IMR-90 (cell line): ENCODE results near the gene CFP. TPM values are rescaled to one million over a fixed set of nuclear protein-coding genes. Genes with fewer than 3 reads are reported as not detected.
A peak's percentile ranks its signal among the peaks of the same experiment; 100 is the strongest.

Experiments
- ATAC-seq: fragments of 200-7000 bp; cut with Tn5 transposase; 2 replicates; pipeline ENCODE4 v1.9.1; 2020; ENCODE audit warnings: low read depth, mild to moderate bottlenecking, moderate library complexity
- BruUV-seq: library from RNA; stranded (reverse); fragments of 400-500 nt; replicated peaks from 2 replicates; lab custom pipeline; 2021; lab: Mats Ljungman, UMichigan
- CTCF ChIA-PET: fragments of 300-600 bp; formaldehyde crosslinking; extraction: SDS; loops from one replicate; lab custom pipeline; 2021; ENCODE audit warnings: antibody characterized with exemption; lab: Yijun Ruan, JAX
- POLR2A ChIA-PET: fragments of 300-600 bp; sonication (Branson Sonifier 250); formaldehyde crosslinking; loops from one replicate; lab custom pipeline; 2022; ENCODE audit warnings: antibody characterized with exemption; ENCODE audit not compliant: unreplicated experiment; lab: Charles Lee
- DNase-seq: peaks from one replicate; pipeline ENCODE4 v3.0.0; 2013
- H2AFZ ChIP-seq: replicated peaks from 2 replicates; pipeline ENCODE3; 2013; ENCODE audit warnings: low read length, mild to moderate bottlenecking; ENCODE audit not compliant: poor library complexity
- H2AK5ac ChIP-seq: 2 replicates; pipeline ENCODE4 v1.6.1; 2013; ENCODE audit warnings: low read depth, low read length, inconsistent platforms
- H2AK9ac ChIP-seq: replicated peaks from 2 replicates; pipeline ENCODE3; 2013; ENCODE audit warnings: mild to moderate bottlenecking, low read depth, low read length, moderate library complexity; ENCODE audit not compliant: poor library complexity
- H2BK120ac ChIP-seq: 2 replicates; pipeline ENCODE4 v1.6.1; 2013; ENCODE audit warnings: low read depth, low read length, inconsistent platforms
- H2BK15ac ChIP-seq: 3 replicates; pipeline ENCODE4 v1.6.1; 2013; ENCODE audit warnings: low read depth, low read length, inconsistent platforms
- H2BK20ac ChIP-seq: 2 replicates; pipeline ENCODE4 v1.6.1; 2013; ENCODE audit warnings: low read depth, mild to moderate bottlenecking, inconsistent platforms, low read length, moderate library complexity
- H2BK5ac ChIP-seq: 2 replicates; pipeline ENCODE4 v1.6.1; 2013; ENCODE audit warnings: mild to moderate bottlenecking, low read depth, low read length, inconsistent platforms; ENCODE audit not compliant: poor library complexity, severe bottlenecking
- H3K14ac ChIP-seq: replicated peaks from 2 replicates; pipeline ENCODE4 v1.6.1; 2013; ENCODE audit warnings: low read depth, low read length, inconsistent platforms
- H3K18ac ChIP-seq: 2 replicates; pipeline ENCODE4 v1.6.1; 2013; ENCODE audit warnings: low read depth, low read length, control low read depth
- H3K23ac ChIP-seq: 2 replicates; pipeline ENCODE4 v1.6.1; 2013; ENCODE audit warnings: low read depth, low read length, inconsistent platforms
- H3K27ac ChIP-seq: 2 replicates; pipeline ENCODE4 v1.5.1; 2013; ENCODE audit warnings: mild to moderate bottlenecking, control low read depth, low read length; ENCODE audit not compliant: insufficient read depth
- H3K27me3 ChIP-seq: 2 replicates; pipeline ENCODE4 v1.6.1; 2013; ENCODE audit warnings: low read length; ENCODE audit not compliant: control insufficient read depth, insufficient read depth
- H3K36me3 ChIP-seq: 2 replicates; pipeline ENCODE4 v1.6.1; 2013; ENCODE audit warnings: low read length, mixed read lengths; ENCODE audit not compliant: control insufficient read depth, insufficient read depth
- H3K4ac ChIP-seq: 2 replicates; pipeline ENCODE4 v1.6.1; 2013; ENCODE audit warnings: low read depth, low read length, inconsistent platforms
- H3K4me1 ChIP-seq: 2 replicates; pipeline ENCODE4 v1.6.1; 2013; ENCODE audit warnings: low read length, mixed read lengths; ENCODE audit not compliant: control insufficient read depth, insufficient read depth
- H3K4me2 ChIP-seq: 2 replicates; pipeline ENCODE4 v1.6.1; 2013; ENCODE audit warnings: low read depth, mild to moderate bottlenecking, control low read depth, low read length, moderate library complexity
- H3K4me3 ChIP-seq: 2 replicates; pipeline ENCODE4 v1.5.1; 2013; ENCODE audit warnings: low read depth, mild to moderate bottlenecking, control low read depth, low read length, moderate library complexity; ENCODE audit not compliant: insufficient read depth
- H3K56ac ChIP-seq: 2 replicates; pipeline ENCODE4 v1.6.1; 2013; ENCODE audit warnings: low read length, inconsistent platforms; ENCODE audit not compliant: insufficient read depth; ENCODE audit errors: extremely low read depth
- H3K79me1 ChIP-seq, 2 experiments: 2 replicates each; pipeline ENCODE4 v1.6.1; 2013; ENCODE audit warnings: low read length in 2 of 2, inconsistent platforms in 1 of 2, low read depth in 1 of 2
- H3K9ac ChIP-seq: 2 replicates; pipeline ENCODE4 v1.6.1; 2013; ENCODE audit warnings: low read depth, low read length, control low read depth
- H3K9me1 ChIP-seq: 2 replicates; pipeline ENCODE4 v1.6.1; 2013; ENCODE audit warnings: low read length, inconsistent platforms; ENCODE audit not compliant: insufficient read depth
- H3K9me3 ChIP-seq: 2 replicates; pipeline ENCODE4 v1.6.1; 2013; ENCODE audit warnings: low read length; ENCODE audit not compliant: control insufficient read depth, insufficient read depth
- H4K20me1 ChIP-seq: 2 replicates; pipeline ENCODE4 v1.6.1; 2013; ENCODE audit warnings: low read length, inconsistent platforms; ENCODE audit not compliant: insufficient read depth
- H4K5ac ChIP-seq: 2 replicates; pipeline ENCODE4 v1.6.1; 2013; ENCODE audit warnings: mild to moderate bottlenecking, low read depth, low read length, control low read depth
- H4K8ac ChIP-seq, 2 experiments: 2 replicates each; pipeline ENCODE4 v1.6.1; 2013; ENCODE audit warnings: low read depth in 2 of 2, low read length in 2 of 2, control low read depth in 1 of 2, inconsistent platforms in 1 of 2
- H4K91ac ChIP-seq: 2 replicates; pipeline ENCODE4 v1.6.1; 2013; ENCODE audit warnings: low read depth, low read length, inconsistent platforms; ENCODE audit not compliant: insufficient read depth
- CEBPB ChIP-seq: IDR thresholded peaks from 2 replicates; pipeline ENCODE4 v1.6.1; 2012; ENCODE audit warnings: low read depth, low read length, improper control_type of control experiment
- RFX5 ChIP-seq: IDR thresholded peaks from 2 replicates; pipeline ENCODE4 v1.8.0; 2012; ENCODE audit warnings: low read depth, mild to moderate bottlenecking, low read length, moderate library complexity
- WGBS, 2 experiments: methylation state at CpG; one replicate each; pipeline versions ENCODE4 v1.1.5 to v1.1.7; 2013; ENCODE audit warnings: missing lambda C conversion rate in 2 of 2; ENCODE audit not compliant: insufficient read length in 1 of 2; ENCODE audit errors: extremely low coverage in 2 of 2; 5-methylcytosine and 5-hydroxymethylcytosine counted together
- dilution Hi-C: fragments of 300-500 bp; cut with HindIII; formaldehyde crosslinking; loops from one replicate; pipeline ENCODE4 v1.14.3; 2018; ENCODE audit warnings: low sequenced_read_pairs; ENCODE audit not compliant: unreplicated experiment
- in situ Hi-C: fragments of 300-500 bp; cut with MboI; formaldehyde crosslinking; loops from 3 replicates; pipeline ENCODE4 v1.14.3; 2019; ENCODE audit warnings: low sequenced_read_pairs, inconsistent platforms, mixed read lengths
- intact Hi-C: fragments of 100-400 bp; cut with micrococcal nuclease; formaldehyde crosslinking; loops from 2 replicates; pipeline ENCODE4 v1.10.0; 2022
- polyA plus RNA-seq, 3 experiments: library from polyadenylated mRNA; depleted of rRNA; stranded (reverse); fragments of >200 nt; gene quantifications; 2 replicates each; pipeline ENCODE4 v1.2.3, GENCODE V29; 2012; ENCODE audit warnings: low replicate concordance in 1 of 3
- total RNA-seq: library from RNA; depleted of rRNA; stranded (reverse); fragments of >200 nt; gene quantifications from 2 replicates; pipeline ENCODE4 v1.2.3, GENCODE V29; 2012

Gene CFP
- total and polyA plus RNA-seq, 2 of the 4 experiments (the other 2 are of a cell fraction) = under 0.01 to 0.14 TPM

DNA sequence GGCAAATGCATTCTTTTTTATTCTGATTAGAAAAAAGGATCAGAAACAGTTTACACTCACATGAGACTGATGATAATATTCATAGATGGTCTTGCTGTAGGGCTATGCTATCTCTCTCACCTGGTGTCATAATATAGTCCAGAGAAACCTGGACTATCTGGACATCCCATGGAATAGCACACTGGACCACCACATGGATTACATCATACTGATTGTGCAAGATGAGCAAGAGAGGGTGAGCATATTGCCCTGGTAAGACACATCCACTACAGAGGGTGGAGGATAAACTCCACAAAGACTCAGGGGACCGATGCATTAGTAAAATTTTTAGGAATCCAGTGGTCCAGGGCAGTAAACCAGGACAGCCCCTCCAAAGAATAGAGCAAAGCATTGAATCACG, 18.2 kb downstream of the CFP start:
- no peak overlapping the region for H2AFZ ChIP-seq
- no peak overlapping the region for H2BK5ac ChIP-seq
- intact Hi-C loops (no loop called here), in situ Hi-C loops (no loop called here), dilution Hi-C loops (no loop called here)
- no peaks in the 10 kb centered on the region for H3K36me3 ChIP-seq
- H3K14ac ChIP-seq = no peak overlapping the region
- H2AK9ac ChIP-seq = no peak overlapping the region
- H3K4me3 ChIP-seq = no peak overlapping the region
- H2AK5ac ChIP-seq = no peak overlapping the region
- H3K9me1 ChIP-seq = no peaks in the 10 kb centered on the region
- H3K27me3 ChIP-seq = peaks cover 5% of the 10 kb centered on the region; the same call in 1 of the 2 replicates
- H3K9me3 ChIP-seq = no peaks in the 10 kb centered on the region
- no peak overlapping the region for H4K5ac ChIP-seq
- H2BK15ac ChIP-seq = no peak overlapping the region
- H3K9ac ChIP-seq = no peak overlapping the region
- H2BK120ac ChIP-seq = no peak overlapping the region
- no peak overlapping the region for H4K91ac ChIP-seq
- H3K4me2 ChIP-seq = no peak overlapping the region
- H4K8ac ChIP-seq = no peak overlapping the region
- H3K79me1 ChIP-seq = no peaks in the 10 kb centered on the region
- no peak overlapping the region for H3K4ac ChIP-seq
- no peak for ATAC-seq
- H3K27ac ChIP-seq = no peak overlapping the region
- no peak overlapping the region for H2BK20ac ChIP-seq
- peaks cover 3% of the 10 kb centered on the region for H4K20me1 ChIP-seq
- no peak overlapping the region for H3K56ac ChIP-seq
- no CpG with 5 or more reads among the region's 2 CpGs for WGBS, 2 experiments
- ChIA-PET CTCF (no interaction called here), POLR2A (no interaction called here)
- no peaks in the 10 kb centered on the region for H3K4me1 ChIP-seq
- TF ChIP-seq CEBPB (peak; percentile 61; the same call in 1 of the 2 replicates), RFX5 (no peak)
- H3K23ac ChIP-seq = no peak overlapping the region
- no peak overlapping the region for H3K18ac ChIP-seq
- no peak for DNase-seq
- no TSS peak for BruUV-seq
